Ovary (tissue), 3 donors: ENCODE data around the gene KNOP1.

Experiments
- CTCF ChIP-seq, 3 donors: fragments of 450-650 bp in 2 of 3; fragments of 200-600 bp in 1 of 3; IDR thresholded peaks; one replicate each; pipeline versions ENCODE4 v1.5.1 to v1.8.0; 2016 to 2022; ENCODE audit warnings: antibody characterized with exemption in 3 of 3, mild to moderate bottlenecking in 1 of 3
- POLR2A ChIP-seq: fragments of 450-650 bp; IDR thresholded peaks from one replicate; pipeline ENCODE4 v1.6.1; 2017; ENCODE audit warnings: antibody characterized with exemption, mild to moderate bottlenecking, moderate library complexity
- donor health status: DM: no; HTN: no; CAD: no.

GRCh38 chr16:19657831-19658230, 60.2 kb downstream of the KNOP1 start:
- TF ChIP-seq CTCF (IDR thresholded peaks at IDR 0.05) (no peak), POLR2A (no peak)
